Measurements from ENCODE around the gene SBF2.
"Not testable (repeated sequence)": the region's sequence is repeated elsewhere in the genome, so short reads cannot be mapped to it uniquely, and the experiment has no call there.

Gene SBF2

GRCh38 chr11:9990221-9990973 is 303.6 kb downstream of the SBF2 start:
- no peak for DNase-seq

GRCh38 chr11:9987303-9987702 is 306.7 kb downstream of the SBF2 start:
- DNase-seq = not testable (repeated sequence)

GRCh38 chr11:9982796-9983579 is 311.0 kb downstream of the SBF2 start:
- no peak for DNase-seq

GRCh38 chr11:9982127-9982795 is 311.8 kb downstream of the SBF2 start:
- no peak for DNase-seq

GRCh38 chr11:9980931-9981330 is 313.1 kb downstream of the SBF2 start:
- no peak for DNase-seq

GRCh38 chr11:9977554-9977953 is 316.5 kb downstream of the SBF2 start:
- DNase-seq = no peak

GRCh38 chr11:9974375-9974774 is 319.6 kb downstream of the SBF2 start:
- no peak for DNase-seq

GRCh38 chr11:9973921-9974320 is 320.1 kb downstream of the SBF2 start:
- no peak for DNase-seq

- no peak for DNase-seq
These were observed 321.0 kb downstream of the SBF2 start for GRCh38 chr11:9972989-9973388.

GRCh38 chr11:9971894-9972293 is 322.1 kb downstream of the SBF2 start:
- no peak for DNase-seq

GRCh38 chr11:9969068-9969467 is 325.0 kb downstream of the SBF2 start:
- no peak for DNase-seq

- DNase-seq = no peak
These were observed 331.3 kb downstream of the SBF2 start for GRCh38 chr11:9962722-9963121.

- DNase-seq = no peak
These were observed 336.9 kb downstream of the SBF2 start for GRCh38 chr11:9957072-9957471.

GRCh38 chr11:9956483-9956882 is 337.5 kb downstream of the SBF2 start:
- no peak for DNase-seq

GRCh38 chr11:9955391-9955790 is 338.6 kb downstream of the SBF2 start:
- DNase-seq = no peak

GRCh38 chr11:9953994-9954626 is 339.9 kb downstream of the SBF2 start:
- no peak for DNase-seq

- no peak for DNase-seq
These were observed 341.4 kb downstream of the SBF2 start for GRCh38 chr11:9952511-9953196.

- no peak for DNase-seq
These were observed 342.2 kb downstream of the SBF2 start for GRCh38 chr11:9951807-9952206.

- DNase-seq = no peak
These were observed 343.6 kb downstream of the SBF2 start for GRCh38 chr11:9950462-9950861.

GRCh38 chr11:9947231-9947864 is 346.7 kb downstream of the SBF2 start:
- DNase-seq = no peak

- DNase-seq = not testable (repeated sequence)
These were observed 348.3 kb downstream of the SBF2 start for GRCh38 chr11:9945680-9946079.

Data from activated CD4-positive, CD25-positive, alpha-beta regulatory T cell (primary cell).